ENCODE measurements around the gene THAP8.

DNA sequence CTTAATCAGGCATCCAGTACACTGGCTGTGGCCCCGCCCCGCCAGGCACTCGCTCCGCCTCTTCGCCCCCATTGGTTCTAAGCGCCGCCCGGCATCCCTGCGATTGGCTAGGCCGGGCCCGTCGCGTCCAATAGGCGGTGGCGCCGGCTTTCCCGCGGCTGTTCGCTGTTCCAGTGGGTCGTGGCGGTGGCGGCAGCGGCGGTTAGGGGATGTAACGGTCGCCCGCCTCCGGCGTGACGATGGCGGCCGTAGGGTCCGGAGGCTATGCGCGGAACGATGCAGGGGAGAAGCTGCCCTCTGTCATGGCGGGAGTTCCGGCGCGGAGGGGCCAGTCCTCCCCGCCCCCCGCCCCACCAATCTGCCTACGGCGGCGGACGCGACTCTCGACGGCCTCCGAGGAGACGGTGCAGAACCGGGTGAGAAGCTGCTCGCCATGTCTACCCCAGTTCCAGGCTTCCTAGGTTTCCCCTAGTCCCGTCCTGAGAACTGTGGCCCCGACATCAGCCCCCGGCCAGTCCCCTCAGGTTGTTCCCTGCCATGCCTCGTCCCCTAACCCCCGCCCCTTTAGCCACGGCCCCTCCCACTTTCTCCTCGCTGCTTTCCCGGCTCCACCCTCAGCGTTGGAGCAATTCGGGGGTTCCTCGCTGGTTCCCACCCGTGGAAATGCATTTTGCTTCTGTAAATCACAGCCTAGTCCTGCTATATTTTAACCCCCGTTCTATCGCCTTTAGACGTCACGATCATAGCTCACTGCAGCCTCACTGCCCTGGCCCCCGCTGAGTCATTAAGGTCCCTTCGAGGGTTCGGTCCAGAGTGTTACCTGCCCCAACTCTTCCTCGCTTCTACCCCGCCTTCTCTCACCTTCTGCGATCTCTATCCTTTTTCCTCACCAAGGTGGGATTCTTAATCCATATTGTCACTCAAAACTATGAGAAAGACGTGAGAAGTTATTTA lies 925 bp upstream of the THAP8 start, which contains the start of gene WDR62:
- TF ChIP-seq CTCF (conservative IDR thresholded peaks at IDR 0.05 in 1 of 2, IDR thresholded peaks at IDR 0.05 in 1 of 2; ENCODE audit: extremely low read depth in 1 of 2, insufficient read depth in 1 of 2, low read depth in 1 of 2, low read length in 2 of 2): no peak
- TF ChIP-seq EZH2 (IDR thresholded peaks at IDR 0.05; ENCODE audit: borderline replicate concordance, low read length): no peak

Data from mammary epithelial cell (primary cell).